ENCODE data around the gene FGGY.
"Not testable (repeated sequence)": the region's sequence is repeated elsewhere in the genome, so short reads cannot be mapped to it uniquely, and the experiment has no call there.

The FGGY gene

DNA sequence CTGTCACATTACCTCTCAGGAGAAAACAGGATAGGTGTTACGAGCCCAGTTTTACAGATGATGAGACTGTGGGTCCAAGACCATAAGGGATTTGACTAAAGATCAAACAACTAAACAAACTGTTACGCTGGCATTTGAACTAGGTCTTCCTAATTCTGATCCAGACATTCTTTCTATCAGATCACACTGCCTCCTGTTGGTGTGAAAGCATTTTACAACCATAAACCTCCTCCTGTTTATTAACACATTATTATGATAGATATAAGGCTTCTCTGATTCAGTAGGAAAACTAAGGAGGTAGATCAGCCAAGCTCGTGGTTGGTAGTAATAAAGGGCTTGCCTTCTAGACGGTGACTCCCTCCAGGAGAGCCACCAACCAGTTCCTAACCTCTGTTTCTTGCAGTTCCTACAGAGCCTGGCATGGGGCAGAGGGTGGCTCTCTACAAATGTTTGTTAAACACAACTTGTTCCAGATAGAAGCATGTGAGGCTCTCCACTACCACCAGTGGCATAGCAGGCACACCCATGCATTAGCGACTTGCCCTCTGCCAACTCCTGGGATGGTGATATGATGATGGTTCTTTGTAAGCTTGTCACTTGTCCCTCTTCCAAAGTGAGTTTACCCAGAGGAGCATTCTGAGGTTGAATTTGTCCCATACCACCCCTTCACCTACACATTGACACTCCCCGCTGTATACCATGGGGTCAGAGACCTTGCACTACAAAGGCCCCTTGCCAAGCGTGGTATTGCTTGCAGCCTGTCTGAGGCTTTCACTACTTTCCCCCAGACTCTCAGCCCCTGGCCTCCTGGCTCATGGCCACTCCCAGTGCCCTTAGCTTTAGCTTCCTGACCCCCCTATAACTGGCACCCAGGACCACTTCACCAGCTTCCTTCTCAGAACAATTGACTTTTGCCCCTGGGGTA lies 421.4 kb downstream of the FGGY start:
- DNase-seq = no peak

DNA sequence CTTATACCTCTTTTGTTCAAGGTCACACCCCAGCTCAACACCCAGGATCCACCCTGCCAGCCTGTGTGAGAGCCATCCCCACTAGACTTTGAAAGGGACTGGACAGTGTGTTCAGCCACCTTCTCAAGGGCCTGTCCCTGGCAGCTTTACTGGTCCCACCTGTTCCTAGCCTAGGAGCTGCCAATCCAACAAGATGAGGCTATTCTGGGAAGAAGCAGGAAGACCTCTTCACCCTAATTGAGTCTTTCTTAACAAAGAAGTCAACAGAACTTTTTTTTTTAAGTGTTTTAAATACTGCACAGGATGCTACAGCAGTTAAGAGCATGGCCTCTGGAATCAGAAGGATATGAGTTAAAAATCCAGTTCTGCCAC lies 422.1 kb downstream of the FGGY start:
- no peak for DNase-seq

DNA sequence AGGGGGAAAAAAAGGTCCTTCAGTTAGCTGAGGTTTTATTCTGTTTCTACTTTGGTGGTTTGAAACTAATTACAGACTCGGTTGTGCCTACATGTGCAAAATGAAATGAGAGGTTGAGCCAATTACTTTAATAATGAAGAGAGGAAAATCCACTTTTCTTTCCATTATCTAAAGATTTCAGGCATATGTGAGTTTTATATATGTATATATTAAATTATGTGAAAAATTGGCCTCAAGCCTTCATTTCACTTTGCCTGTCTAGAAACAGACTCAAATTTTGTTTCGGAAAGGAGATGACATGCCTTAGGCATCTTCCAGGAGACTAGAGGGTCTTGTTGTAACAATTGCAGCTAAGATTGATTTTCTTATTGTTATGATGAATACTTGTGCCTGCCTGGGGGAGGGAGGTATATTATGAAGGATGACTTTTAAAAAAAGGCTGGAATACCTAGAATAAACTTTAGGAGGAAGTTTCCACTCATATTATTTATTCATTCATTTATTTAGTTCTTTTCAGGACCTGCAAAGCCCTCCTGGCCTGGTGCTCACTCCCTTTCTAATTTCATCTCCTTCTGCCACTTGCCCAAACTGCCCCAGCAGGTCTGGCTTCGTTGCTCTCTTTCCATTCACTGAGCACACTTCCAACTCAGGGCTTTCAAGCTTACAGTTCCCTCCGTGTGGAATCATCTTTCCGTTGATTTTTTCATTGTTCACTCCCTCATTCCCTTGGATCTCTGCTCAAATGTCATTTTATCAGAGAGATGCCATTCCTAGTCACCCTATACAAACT lies 423.6 kb downstream of the FGGY start:
- no peak for DNase-seq

DNA sequence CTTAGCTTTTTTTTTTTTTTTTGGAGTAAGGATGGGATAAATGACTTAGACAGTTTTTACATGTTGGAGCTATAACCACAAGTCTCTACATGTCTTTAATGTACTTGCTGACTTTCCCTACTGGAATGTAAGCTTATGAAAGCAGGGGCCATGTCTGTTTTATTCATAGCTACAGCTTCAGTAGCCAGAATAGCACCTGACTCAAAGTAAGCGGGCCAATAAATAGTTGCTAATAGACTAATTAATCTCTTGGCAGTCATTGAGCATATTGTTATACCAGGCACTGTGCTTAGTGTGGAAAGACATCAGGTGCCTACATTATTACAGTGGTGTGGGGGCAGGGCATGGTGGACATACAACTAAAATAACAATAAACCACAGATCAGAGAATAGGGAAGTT lies 433.4 kb downstream of the FGGY start:
- no peak for DNase-seq

DNA sequence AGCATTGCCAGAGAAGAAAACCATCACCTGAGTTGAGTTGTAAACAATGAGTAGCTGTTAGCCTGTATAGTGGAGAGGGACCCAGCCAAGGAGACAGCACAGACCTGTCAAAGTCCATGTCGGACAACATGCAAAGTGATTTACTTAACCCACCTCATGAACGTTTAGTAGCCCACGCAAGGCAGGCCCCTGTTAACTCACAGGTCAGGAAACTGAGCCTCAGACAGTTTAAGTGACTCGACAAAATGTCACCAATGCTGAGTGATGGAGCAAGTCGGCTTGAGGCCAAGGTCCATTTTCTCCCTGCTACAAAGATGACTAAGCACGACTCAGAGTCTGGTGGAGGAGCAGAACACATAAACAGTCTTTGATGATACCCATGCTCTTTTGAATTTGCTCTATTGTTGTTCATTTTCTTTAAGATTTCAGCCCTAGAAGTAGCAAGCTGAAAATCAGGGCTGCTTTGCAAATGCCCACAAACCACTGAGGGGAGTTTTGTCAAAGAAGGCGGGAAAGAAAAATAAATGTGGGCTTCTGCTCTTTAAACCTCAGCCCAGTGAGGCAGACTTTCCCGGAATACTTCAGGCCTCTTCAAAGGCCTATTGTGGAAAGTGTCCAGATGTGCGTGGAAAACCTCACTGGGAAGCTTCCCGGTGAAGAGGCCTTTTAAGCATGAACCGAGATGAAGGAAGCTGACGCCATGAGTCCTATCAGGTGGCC lies 434.0 kb downstream of the FGGY start:
- no peak for DNase-seq

DNA sequence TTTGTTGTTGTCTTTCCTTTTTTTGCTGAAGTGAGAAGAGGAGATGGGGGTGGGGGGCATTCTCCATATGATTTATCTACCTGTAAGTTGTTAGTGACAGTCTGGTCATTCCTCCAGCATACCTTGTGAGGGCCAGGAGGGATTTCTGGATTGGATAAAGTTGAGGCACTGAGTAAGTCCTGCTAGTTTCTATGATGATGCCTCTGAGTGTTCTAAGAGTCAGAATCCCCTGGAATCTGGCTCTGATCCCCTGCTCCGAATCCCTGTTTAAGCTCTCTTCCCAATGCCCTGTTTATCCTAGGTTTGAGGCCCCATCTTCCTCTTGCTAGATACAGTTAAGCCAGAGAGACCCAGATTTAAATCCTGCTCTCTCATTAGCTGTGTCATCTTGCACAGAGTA lies 434.7 kb downstream of the FGGY start:
- no peak for DNase-seq

DNA sequence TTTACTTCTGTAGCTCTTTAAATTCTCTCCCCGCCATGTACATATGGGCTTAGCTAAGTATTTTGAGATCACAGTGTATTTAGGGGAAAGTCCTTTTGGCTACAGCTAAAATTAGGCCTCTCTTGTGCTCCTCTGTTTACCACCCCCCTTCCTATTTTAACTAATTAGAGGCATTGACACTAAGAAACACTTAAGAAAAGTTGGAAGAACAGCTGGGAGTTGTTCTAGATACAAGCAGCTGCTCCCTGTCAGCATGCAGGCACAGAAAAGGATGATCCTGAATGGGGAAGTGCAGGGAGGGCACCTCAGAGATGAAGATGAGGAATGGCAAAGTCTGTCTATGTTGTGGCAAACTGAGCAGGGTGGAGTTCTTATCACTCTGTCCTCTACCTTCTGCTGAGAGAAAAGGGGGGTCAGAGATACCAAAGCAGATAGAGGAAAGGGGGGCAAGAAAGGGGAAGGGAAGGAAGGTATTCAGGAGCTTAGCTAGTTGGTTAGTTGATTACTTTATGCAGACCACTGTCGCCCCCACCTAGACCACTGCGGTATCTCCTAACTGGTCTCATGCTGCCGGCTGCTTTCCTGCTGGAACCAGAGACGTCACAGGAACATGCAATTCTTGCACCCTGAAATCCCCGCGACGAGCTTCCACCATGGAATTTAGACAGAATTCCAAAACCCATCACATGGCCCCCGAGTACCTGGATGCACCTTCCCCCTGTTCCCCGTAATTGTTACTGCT lies 435.5 kb downstream of the FGGY start:
- no peak for DNase-seq

DNA sequence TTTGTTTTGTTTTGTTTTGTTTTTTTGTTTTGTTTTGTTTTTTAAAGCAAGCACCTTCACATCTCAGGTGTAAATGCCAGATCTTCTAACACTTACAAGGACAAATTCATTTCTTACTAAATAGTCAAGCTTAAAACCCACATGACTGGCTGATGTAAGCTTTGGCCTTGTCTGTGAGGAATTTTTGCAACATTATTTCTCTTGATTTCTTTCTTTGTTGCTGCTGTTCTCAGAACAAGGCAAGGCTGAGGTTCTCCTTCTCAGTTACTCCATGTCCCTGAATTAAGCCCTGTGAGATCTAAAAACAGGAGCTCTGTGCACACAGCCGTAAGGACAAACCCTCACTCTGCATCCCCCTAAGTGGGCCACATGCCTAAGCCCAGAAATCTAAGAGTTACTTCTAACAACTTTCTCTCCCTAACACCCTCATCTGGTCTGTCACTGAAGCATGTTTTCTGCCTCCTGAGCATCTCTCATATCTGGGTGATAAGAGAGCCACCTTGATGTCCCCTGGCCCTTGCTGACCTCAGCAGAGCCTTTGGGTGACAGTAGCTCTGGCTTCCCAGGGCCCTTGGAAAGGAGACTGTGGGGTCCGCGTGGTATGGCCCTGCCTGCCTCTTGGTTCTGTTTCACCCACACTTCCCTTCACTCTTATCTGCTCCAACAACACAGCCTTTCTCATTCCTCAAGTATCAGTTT lies 436.7 kb downstream of the FGGY start:
- no peak for DNase-seq

DNA sequence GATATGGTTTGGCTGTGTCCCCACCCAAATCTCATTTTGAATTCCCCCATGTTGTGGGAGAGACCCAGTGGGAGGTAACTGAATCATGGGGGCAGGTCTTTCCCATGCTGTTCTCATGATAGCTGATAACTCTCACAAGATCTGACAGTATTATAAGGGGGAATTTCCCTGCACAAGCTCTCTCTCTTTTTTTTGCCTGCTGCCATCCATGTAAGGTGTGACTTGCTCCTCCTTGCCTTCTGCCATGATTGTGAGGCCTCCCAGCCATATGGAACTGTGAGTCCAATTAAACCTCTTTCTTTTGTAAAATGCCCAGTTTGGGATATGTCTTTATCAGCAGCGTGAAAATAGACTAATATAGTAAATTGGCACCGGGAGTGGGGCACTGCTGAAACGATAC lies 439.0 kb downstream of the FGGY start:
- DNase-seq = not testable (repeated sequence)

DNA sequence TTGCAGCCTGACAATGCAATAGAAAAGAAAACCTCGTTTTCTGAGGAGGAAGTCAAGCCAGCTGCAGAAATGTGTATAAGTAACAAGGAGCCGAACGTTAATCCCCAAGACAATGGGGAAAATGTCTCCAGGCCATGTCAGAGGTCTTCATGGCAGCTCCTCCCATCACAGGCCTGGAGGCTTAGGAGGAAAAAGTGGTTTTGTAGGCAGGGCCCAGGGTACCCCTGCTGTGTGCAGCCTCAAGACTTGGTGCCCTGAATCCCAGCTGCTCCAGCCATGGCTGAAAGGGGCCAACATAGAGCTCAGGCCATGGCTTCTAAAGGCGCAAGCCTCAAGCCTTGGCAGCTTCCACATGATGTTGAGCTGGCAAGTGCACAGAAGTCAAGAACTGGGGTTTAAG lies 439.9 kb downstream of the FGGY start:
- DNase-seq = no peak

DNA sequence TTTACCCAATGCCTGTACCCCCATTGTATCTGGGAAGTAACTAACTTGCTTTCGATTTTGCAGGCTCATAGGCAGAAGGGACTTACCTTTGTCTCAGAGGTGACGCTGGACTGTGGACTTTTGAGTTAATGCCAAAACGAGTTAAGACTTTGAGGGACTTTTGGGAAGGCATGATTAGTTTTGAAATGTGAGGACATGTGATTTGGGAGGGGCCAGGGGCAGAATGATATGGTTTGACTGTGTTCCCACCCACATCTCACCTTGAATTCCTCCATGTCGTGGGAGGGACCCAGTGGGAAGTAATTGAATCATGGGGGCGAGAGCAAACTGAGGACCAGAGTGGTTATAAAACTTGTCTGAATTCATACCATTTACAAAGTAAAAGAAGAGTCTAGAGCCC lies 440.7 kb downstream of the FGGY start:
- DNase-seq = no peak

DNA sequence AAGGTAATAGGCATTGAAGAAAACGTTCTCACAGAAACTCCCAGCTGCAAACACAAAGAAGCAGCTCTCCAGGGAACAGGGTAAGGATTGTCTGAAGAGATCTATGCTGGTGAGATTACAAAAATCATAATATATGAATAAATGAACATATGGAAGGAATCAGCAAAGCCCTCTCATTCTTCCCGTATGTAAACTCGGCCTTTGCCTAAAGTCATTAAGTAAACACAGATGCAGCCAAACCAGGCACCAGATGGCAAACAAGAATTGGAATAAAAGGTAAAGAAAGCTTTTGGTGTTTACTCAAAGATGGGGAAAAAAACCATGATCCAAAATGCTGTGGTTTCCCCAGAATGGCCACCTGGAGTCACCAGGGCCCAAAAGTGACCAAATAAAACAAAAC lies 441.3 kb downstream of the FGGY start:
- DNase-seq = no peak

DNA sequence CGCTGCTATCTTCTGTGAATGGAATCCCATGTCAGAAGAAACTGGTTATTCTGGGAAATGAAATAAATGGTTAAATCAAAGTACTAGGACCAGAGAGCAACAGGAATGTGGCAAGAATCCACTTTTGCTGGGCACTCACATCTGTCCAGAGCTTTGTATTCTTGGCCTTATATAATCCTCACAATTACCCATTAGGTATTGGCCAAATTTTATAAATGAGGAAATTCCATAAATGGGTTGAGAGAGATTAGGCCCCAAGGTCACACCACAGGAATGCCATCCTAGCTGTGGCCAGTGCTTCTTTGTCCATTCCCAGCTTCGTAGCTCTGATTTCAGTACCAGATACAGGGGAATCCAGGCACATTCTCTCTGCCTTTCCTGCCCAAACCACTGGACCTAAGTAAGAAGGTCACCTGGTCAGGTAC lies 441.7 kb downstream of the FGGY start:
- DNase-seq = no peak

DNA sequence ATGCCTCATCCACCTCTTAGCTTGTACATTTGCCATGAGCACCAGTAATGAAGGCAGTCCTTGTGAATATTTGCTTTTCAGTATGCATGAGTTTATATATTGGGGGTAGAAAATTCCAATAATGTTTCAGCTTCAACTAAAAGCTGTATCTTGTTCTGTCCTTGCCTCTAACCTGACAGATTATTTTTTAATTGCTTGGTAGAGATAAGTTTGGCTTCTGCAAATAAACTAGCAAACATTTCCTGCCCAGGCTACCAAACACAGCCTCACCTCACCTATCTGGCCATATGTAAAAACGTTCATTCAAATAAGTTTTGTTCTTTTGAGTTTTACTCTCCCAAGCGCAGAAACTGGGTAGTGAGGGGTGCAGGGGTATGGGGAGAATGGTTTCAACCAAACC lies 442.2 kb downstream of the FGGY start:
- DNase-seq = no peak

DNA sequence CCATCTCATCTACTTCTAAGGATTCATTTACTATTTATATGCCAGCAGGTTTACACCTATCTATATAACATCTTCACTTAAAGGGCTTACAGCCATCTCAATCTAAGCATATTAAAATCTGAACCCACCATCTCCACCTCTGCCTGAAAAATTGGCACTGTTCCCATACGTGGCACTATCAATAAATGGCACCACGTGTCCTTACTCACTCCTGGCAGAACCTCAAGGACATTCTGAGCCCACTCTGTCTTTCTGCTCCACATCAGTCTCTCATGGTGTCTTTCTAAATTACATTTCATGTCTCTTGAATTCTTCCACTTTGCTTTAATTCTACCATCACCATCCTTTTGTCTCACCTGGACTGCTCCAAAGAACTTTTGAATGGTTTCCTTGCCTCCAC lies 445.6 kb downstream of the FGGY start:
- DNase-seq = no peak

DNA sequence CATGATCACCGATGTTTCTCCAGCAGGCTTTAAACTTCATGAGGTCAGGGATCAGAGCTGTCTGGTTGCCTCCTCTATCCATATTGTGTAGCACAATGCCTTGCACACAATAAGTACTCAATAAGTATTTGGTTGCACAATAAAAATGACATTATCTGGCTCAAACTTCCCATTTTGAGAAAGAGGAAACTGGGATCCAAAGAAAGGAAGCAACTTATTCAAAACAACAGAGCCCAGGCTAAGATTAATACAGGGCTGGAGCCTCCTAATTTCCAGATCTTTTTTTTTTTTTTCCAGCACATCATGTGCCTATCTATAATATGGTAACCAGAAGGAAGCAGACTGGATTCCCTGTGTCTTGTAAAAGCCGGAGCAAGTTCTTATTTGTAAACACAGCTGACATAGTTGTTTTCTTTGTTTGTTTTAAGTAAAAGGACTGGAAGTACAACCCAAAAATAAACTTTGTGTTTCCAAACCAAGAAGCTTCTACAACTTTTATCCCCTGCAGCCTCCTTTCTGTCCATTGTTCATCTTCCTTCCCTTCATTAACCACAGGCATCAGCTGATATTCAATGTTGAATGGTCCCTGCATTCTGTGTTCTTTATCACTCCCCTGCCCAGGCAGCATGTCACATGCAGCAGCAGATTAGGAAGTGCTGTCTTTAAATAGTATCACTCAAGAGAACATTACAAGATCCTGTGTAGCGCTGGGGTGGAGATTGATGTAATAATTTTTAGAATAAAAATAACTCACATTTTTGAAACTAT lies 446.6 kb downstream of the FGGY start:
- no peak for DNase-seq

DNA sequence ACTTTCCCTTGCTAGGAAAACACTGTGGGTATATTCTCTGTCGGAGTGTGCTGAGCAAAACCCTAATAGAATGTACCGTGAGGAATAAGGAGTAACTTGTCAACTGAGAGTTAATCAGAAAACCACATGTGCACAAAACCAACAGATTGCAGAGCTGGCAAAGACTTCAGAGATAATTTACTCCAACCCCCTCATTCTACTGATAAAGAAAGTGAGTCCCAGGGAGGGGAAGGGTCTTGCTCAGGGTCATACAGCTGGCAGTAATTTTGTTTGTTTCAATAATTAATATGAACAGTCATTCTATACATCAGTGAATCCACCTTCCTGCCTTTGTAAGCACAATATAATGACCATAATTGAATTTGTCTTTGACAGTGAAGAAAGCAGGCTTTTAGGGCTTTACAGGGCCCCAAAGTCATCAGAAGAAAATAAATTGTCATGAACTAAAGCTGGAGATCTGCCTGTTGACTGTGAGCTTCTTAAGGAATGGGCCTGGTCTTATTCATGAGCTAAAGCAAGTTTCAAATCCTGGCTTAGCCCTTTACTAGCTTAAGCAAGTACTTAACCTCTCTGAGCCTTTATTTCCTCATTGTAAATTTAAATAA lies 450.6 kb downstream of the FGGY start:
- DNase-seq = no peak

DNA sequence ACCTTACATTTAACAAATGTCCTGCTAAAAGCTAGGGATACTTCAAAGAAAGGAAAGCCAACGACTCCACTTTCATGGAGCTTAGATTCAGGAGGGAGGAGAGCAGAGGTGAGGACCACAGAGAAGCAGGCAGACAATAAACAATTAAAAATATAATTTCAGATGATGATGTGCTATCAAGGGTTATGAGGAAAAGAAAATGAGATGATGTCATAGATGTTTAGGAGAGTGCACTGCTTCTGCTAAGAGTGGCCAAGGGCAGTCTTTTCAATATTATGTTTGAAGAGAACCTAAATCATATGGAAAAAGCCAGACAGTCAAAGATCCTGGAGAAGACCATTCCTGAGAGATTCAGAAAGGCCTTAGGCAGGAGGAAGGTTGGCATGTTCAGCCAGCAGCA lies 451.2 kb downstream of the FGGY start:
- DNase-seq = no peak

DNA sequence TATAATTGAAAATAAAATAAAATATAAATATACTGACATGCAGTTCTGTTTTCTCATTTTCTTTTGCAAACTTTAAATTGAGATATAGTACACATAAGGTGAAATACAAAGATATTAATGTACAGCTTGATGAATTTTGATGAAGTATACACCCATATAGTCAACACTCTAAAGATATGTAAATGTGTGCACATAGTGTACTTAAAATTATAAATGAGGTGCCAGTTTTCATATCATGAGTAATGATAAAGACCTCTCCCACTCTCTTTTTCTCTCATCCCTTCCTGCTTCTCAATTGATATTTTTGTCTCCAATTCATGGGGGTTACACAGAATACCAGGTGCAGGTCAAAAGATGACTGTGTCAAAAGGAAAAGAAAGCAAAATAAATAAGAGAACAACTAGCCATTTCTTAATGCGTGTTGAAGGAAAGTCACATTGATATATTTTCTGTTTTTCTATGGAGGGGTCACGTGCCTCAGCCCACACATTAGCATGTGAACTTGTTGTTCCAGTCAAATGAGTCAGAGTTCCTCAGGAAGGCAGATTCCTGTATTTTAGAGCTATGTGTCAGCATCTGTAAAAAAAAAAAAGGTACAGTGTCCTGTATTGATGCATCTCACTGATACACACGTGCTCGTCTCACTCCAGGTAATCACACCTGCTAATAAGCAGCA lies 453.6 kb downstream of the FGGY start:
- no peak for DNase-seq

DNA sequence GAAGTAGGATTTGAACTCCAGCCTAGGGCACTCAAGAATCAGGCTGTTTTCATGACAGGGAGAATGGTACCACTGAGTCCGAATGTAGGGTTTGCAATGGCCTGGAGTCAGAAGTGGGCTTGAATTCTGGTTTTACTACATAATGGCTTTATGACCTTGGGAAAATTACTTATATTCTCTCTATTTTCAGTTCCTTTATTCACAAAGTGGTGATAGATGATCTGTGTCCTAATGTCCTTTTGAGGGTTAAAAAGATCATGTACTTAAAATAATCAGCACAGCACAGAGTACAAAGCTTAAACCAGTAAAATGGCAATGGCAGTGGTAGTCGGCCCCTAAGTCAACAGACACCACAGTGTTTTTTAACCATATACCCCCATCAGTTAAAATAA lies 454.1 kb downstream of the FGGY start:
- DNase-seq = no peak
